HepG2 (cell line): Measurements from ENCODE around the gene E2F1. TPM values are rescaled to one million over a fixed set of nuclear protein-coding genes. Genes with fewer than 3 reads are reported as not detected.

ENCODE experiments used
- AHR ChIP-seq: IDR thresholded peaks from 2 replicates; pipeline ENCODE4 v1.6.1; 2018; ENCODE audit warnings: missing genetic modification reagents, missing compliant biosample characterization
- CBX5 ChIP-seq: sonication (generic); formaldehyde crosslinking; IDR thresholded peaks from 2 replicates; pipeline ENCODE4 v1.4.0; 2020; ENCODE audit warnings: missing genetic modification reagents, borderline replicate concordance
- DMAP1 ChIP-seq: IDR thresholded peaks from 2 replicates; pipeline ENCODE4 v1.6.1; 2016
- FOXC1 ChIP-seq: sonication (generic); formaldehyde crosslinking; IDR thresholded peaks from 2 replicates; pipeline ENCODE4 v1.8.0; 2022; ENCODE audit warnings: mild to moderate bottlenecking, missing genetic modification reagents, borderline replicate concordance
- GATA4 ChIP-seq: sonication (generic); IDR thresholded peaks from 2 replicates; pipeline ENCODE4 v1.6.1; 2016; ENCODE audit warnings: antibody characterized with exemption, low read depth, borderline replicate concordance
- GPN1 ChIP-seq: sonication (generic); formaldehyde crosslinking; IDR thresholded peaks from 2 replicates; pipeline ENCODE4 v1.5.1; 2020; ENCODE audit warnings: missing genetic modification reagents, borderline replicate concordance
- HOXA7 ChIP-seq: sonication (generic); formaldehyde crosslinking; IDR thresholded peaks from 2 replicates; pipeline ENCODE4 v1.8.1; 2022; ENCODE audit warnings: mild to moderate bottlenecking, missing genetic modification reagents, moderate library complexity
- MIXL1 ChIP-seq: IDR thresholded peaks from 2 replicates; pipeline ENCODE4 v1.6.1; 2016
- MXD4 ChIP-seq: IDR thresholded peaks from 2 replicates; pipeline ENCODE4 v1.6.1; 2016; ENCODE audit warnings: mild to moderate bottlenecking, missing biosample characterization, missing genetic modification reagents
- MXI1 ChIP-seq: IDR thresholded peaks from 3 replicates; pipeline ENCODE4 v1.6.1; 2012; ENCODE audit warnings: low read depth, low read length, inconsistent platforms, borderline replicate concordance
- NFYC ChIP-seq: IDR thresholded peaks from 2 replicates; pipeline ENCODE4 v1.6.1; 2016; ENCODE audit warnings: missing genetic modification reagents, missing compliant biosample characterization
- PAXIP1 ChIP-seq: sonication (generic); formaldehyde crosslinking; conservative IDR thresholded peaks from 2 replicates; pipeline ENCODE4 v1.4.0; 2020; ENCODE audit warnings: mild to moderate bottlenecking, missing genetic modification reagents, moderate library complexity
- PCBP2 ChIP-seq: fragments of 200-400 bp; formaldehyde crosslinking; optimal IDR thresholded peaks from 2 replicates; pipeline ENCODE3; 2018; ENCODE audit warnings: low read length, low read depth; ENCODE audit not compliant: poor library complexity, severe bottlenecking
- REXO4 ChIP-seq: sonication (generic); formaldehyde crosslinking; IDR thresholded peaks from 2 replicates; pipeline ENCODE4 v1.8.0; 2022; ENCODE audit warnings: missing genetic modification reagents, mild to moderate bottlenecking, borderline replicate concordance
- SP5 ChIP-seq: IDR thresholded peaks from 2 replicates; pipeline ENCODE4 v1.6.1; 2016; ENCODE audit warnings: low read depth, borderline replicate concordance
- TBP ChIP-seq: sonication (generic); formaldehyde crosslinking; IDR thresholded peaks from 2 replicates; pipeline ENCODE4 v1.5.0; 2020; ENCODE audit warnings: missing genetic modification reagents
- TRAFD1 ChIP-seq: sonication (generic); formaldehyde crosslinking; IDR thresholded peaks from 2 replicates; pipeline ENCODE4 v1.5.1; 2020; ENCODE audit warnings: missing genetic modification reagents, mild to moderate bottlenecking, borderline replicate concordance
- ZBTB3 ChIP-seq: sonication (generic); formaldehyde crosslinking; IDR thresholded peaks from 2 replicates; pipeline ENCODE4 v1.4.0; 2020; ENCODE audit warnings: low read depth, mild to moderate bottlenecking, moderate library complexity, missing genetic modification reagents, borderline replicate concordance
- ZBTB7B ChIP-seq: sonication (generic); formaldehyde crosslinking; IDR thresholded peaks from 2 replicates; pipeline ENCODE4 v1.4.0; 2020; ENCODE audit warnings: missing genetic modification reagents
- ZC3H4 ChIP-seq: sonication (generic); formaldehyde crosslinking; IDR thresholded peaks from 2 replicates; pipeline ENCODE4 v1.4.0; 2020; ENCODE audit warnings: missing genetic modification reagents, borderline replicate concordance
- ZNF275 ChIP-seq: sonication (generic); formaldehyde crosslinking; IDR thresholded peaks from 2 replicates; pipeline ENCODE4 v1.8.0; 2022; ENCODE audit warnings: missing genetic modification reagents, mild to moderate bottlenecking, inconsistent platforms, borderline replicate concordance
- ZNF543 ChIP-seq: sonication (generic); formaldehyde crosslinking; IDR thresholded peaks from 2 replicates; pipeline ENCODE4 v1.4.0; 2020; ENCODE audit warnings: mild to moderate bottlenecking, missing genetic modification reagents
- ZNF564 ChIP-seq: sonication (generic); formaldehyde crosslinking; IDR thresholded peaks from 2 replicates; pipeline ENCODE4 v1.8.1; 2023; ENCODE audit warnings: mild to moderate bottlenecking, missing genetic modification reagents
- ZNF597 ChIP-seq: sonication (generic); formaldehyde crosslinking; IDR thresholded peaks from 2 replicates; pipeline ENCODE4 v1.5.0; 2020; ENCODE audit warnings: missing genetic modification reagents
- polyA plus RNA-seq, 8 experiments: library from polyadenylated mRNA; depleted of rRNA in 3 of 8; stranded (reverse) in 7 of 8; unstranded in 1 of 8; fragments of >200 nt; fragmentation: Illumina TruSeq in 4 of 8; extraction: Trizol in 4 of 8; gene quantifications; 2 replicates each; pipeline versions ENCODE4 v1.2.1 to v1.2.3, GENCODE V29; 2011 to 2016; ENCODE audit warnings: low read depth in 4 of 8, missing spikeins in 1 of 8, mixed read lengths in 1 of 8; ENCODE audit not compliant: insufficient read depth in 1 of 8
- total RNA-seq, 5 experiments: library from RNA; depleted of rRNA; stranded (reverse); fragments of >200 nt; fragmentation: Illumina TruSeq; extraction: Trizol; gene quantifications; 2 replicates each; pipeline ENCODE4 v1.2.3, GENCODE V29; 2016; ENCODE audit warnings: low read depth in 1 of 5

E2F1 gene
- total and polyA plus RNA-seq, 2 of the 13 experiments (the other 11 are each of a cell fraction or from before 2014, with no cell fraction given): 25.5 to 39.4 TPM

- TF ChIP-seq FOXC1 (CRISPR knock-in tag): no peak; the same call in 1 of the 2 replicates
- peak; percentile 65; the same call in 1 of the 2 replicates for TF ChIP-seq ZBTB7B (CRISPR knock-in tag)
- TF ChIP-seq DMAP1 (CRISPR knock-in tag): 0 out of 2 replicates have a peak, but pooled peaks have one; percentile 47
- TF ChIP-seq GPN1 (CRISPR knock-in tag): no peak
- 0 out of 2 replicates have a peak, but pooled peaks have one; percentile 43 for TF ChIP-seq ZNF543 (CRISPR knock-in tag)
- TF ChIP-seq TRAFD1: no peak
- no peak for TF ChIP-seq NFYC (CRISPR knock-in tag)
- TF ChIP-seq REXO4 (CRISPR knock-in tag): no peak
- TF ChIP-seq ZC3H4 (CRISPR knock-in tag): no peak
- peak; percentile 92 for TF ChIP-seq PAXIP1
- 0 out of 2 replicates have a peak, but pooled peaks have one; percentile 59 for TF ChIP-seq ZNF275 (CRISPR knock-in tag)
- TF ChIP-seq ZNF597 (CRISPR knock-in tag): no peak
- TF ChIP-seq PCBP2: no peak
- peak; percentile 50; the same call in 1 of the 2 replicates for TF ChIP-seq GATA4
- TF ChIP-seq ZNF564: no peak
- TF ChIP-seq MIXL1 (CRISPR knock-in tag): peak; percentile 83; the same call in 1 of the 2 replicates
- no peak for TF ChIP-seq ZBTB3 (CRISPR knock-in tag)
- no peak for TF ChIP-seq MXI1
- TF ChIP-seq TBP (CRISPR knock-in tag): no peak
- no peak for TF ChIP-seq HOXA7
- no peak for TF ChIP-seq MXD4
- TF ChIP-seq AHR (CRISPR knock-in tag): no peak
- peak; percentile 47; the same call in 1 of the 2 replicates for TF ChIP-seq SP5 (CRISPR knock-in tag)
- no peak for TF ChIP-seq CBX5
Observed at GRCh38 chr20:33724439-33725094, 38.4 kb upstream of the E2F1 start (continued).
